Endometrium (tissue), 2 donors: Measurements from ENCODE around the gene EFTUD2.

ENCODE experiments used
- FAIRE-seq: peaks from 2 replicates; lab custom pipeline; 2012; peaks lifted over from hg19 to GRCh38; lab: Jason Lieb, UNC
- donor health status: control.
- donor health status: control.

The EFTUD2 gene

GRCh38 chr17:44910231-44911106 lies 11.2 kb upstream of the EFTUD2 start:
- FAIRE-seq, result no peak

- FAIRE-seq, result no peak
Measured at GRCh38 chr17:44909681-44910144, 10.5 kb upstream of the EFTUD2 start.

GRCh38 chr17:44908761-44909326 lies 9.6 kb upstream of the EFTUD2 start:
- FAIRE-seq, result no peak

- no peak for FAIRE-seq
Measured at GRCh38 chr17:44907729-44908470, 8.7 kb upstream of the EFTUD2 start.

GRCh38 chr17:44906763-44907728 lies 7.8 kb upstream of the EFTUD2 start:
- no peak for FAIRE-seq

GRCh38 chr17:44906010-44906646 lies 6.9 kb upstream of the EFTUD2 start:
- no peak for FAIRE-seq

GRCh38 chr17:44905006-44906000 lies 6.1 kb upstream of the EFTUD2 start:
- no peak for FAIRE-seq

GRCh38 chr17:44904001-44904984 lies 5.0 kb upstream of the EFTUD2 start:
- FAIRE-seq, result no peak

GRCh38 chr17:44903012-44903685 lies 3.9 kb upstream of the EFTUD2 start:
- FAIRE-seq, result no peak

GRCh38 chr17:44902135-44902760 lies 3.0 kb upstream of the EFTUD2 start:
- FAIRE-seq, result no peak

GRCh38 chr17:44901411-44901921 lies 2.2 kb upstream of the EFTUD2 start:
- FAIRE-seq, result no peak

- no peak for FAIRE-seq
Measured at GRCh38 chr17:44900894-44901293, 1.6 kb upstream of the EFTUD2 start.

- FAIRE-seq, result no peak
Measured at GRCh38 chr17:44898768-44899073, 524 bp downstream of the EFTUD2 start.

GRCh38 chr17:44894642-44895041 lies 4.6 kb downstream of the EFTUD2 start:
- no peak for FAIRE-seq

- no peak for FAIRE-seq
Measured at GRCh38 chr17:44892250-44892649, 7.0 kb downstream of the EFTUD2 start.

GRCh38 chr17:44889003-44889402 lies 10.2 kb downstream of the EFTUD2 start:
- FAIRE-seq, result no peak
